Ovary (tissue), 9 donors: ENCODE measurements around the gene RAB13. TPM values are rescaled to one million over a fixed set of nuclear protein-coding genes. Genes with fewer than 3 reads are reported as not detected.

Source experiments
- DNase-seq, 5 donors: peaks; one replicate each; pipeline ENCODE4 v3.0.0-alpha.2; 2019 to 2020
- H3K27ac ChIP-seq, 2 donors: fragments of 200-600 bp; one replicate each; pipeline versions ENCODE4 v1.5.1 to v1.8.0; 2019 to 2022
- H3K27me3 ChIP-seq: fragments of 200-600 bp; one replicate; pipeline ENCODE4 v1.8.0; 2022
- H3K36me3 ChIP-seq: fragments of 200-600 bp; sonication (generic); one replicate; pipeline ENCODE4 v1.5.1; 2019
- H3K4me1 ChIP-seq: one replicate; pipeline ENCODE4 v1.8.1; 2013; ENCODE audit warnings: mild to moderate bottlenecking, moderate library complexity; ENCODE audit not compliant: insufficient read depth
- H3K4me3 ChIP-seq: fragments of 200-600 bp; sonication (generic); one replicate; pipeline ENCODE4 v1.5.1; 2017
- H3K9me3 ChIP-seq, 2 donors: fragments of 200-600 bp in 1 of 2; sonication (generic) in 1 of 2; one replicate each; pipeline versions ENCODE4 v1.5.1 to v1.8.1; 2013 to 2019; ENCODE audit warnings: mild to moderate bottlenecking in 1 of 2, moderate library complexity in 1 of 2
- EP300 ChIP-seq: sonication (generic); formaldehyde crosslinking; IDR thresholded peaks from one replicate; pipeline ENCODE4 v1.6.1; 2017; ENCODE audit warnings: antibody characterized with exemption
- POLR2A ChIP-seq: fragments of 450-650 bp; IDR thresholded peaks from one replicate; pipeline ENCODE4 v1.6.1; 2017; ENCODE audit warnings: antibody characterized with exemption, mild to moderate bottlenecking, moderate library complexity
- WGBS, 3 donors: extraction: QIAGEN DNeasy Blood & Tissue Kit in 1 of 3; methylation state at CpG; one replicate each; pipeline versions ENCODE4 v1.1.5 to v1.1.7; 2013 to 2017; 5-methylcytosine and 5-hydroxymethylcytosine counted together
- intact Hi-C, 4 donors: fragments of 100-400 bp; cut with DNase I; formaldehyde crosslinking; loops; one replicate each; pipeline versions ENCODE4 v1.11.0 to v1.15.1; 2022 to 2023
- polyA plus RNA-seq, 2 donors: library from polyadenylated mRNA; stranded (reverse); fragments of 200-250 nt in 1 of 2; fragments of 350-450 nt in 1 of 2; fragmentation: Illumina TruSeq in 1 of 2; extraction: RNeasy Lipid Tissue Mini Kit (QIAGEN cat#74804) in 1 of 2; gene quantifications; one replicate each; pipeline ENCODE4 v1.2.3, GENCODE V29; 2013 to 2014
- total RNA-seq, 7 donors: library from RNA; depleted of rRNA in 2 of 7; stranded (reverse); fragments of >200 nt in 2 of 7; fragmentation: NEBNext Ultra II Directional in 3 of 7; extraction: Animal tissue kit (Norgen Biotek cat#: 25700) in 3 of 7; gene quantifications; one replicate each; pipeline versions ENCODE4 v1.1.0 to v1.2.4, GENCODE V29; 2016 to 2023
- TF ChIP-seq, protein P1 (sequence below), 3 donors: fragments of 450-650 bp in 2 of 3; fragments of 200-600 bp in 1 of 3; IDR thresholded peaks; one replicate each; pipeline versions ENCODE4 v1.5.1 to v1.8.0; 2016 to 2022; ENCODE audit warnings: antibody characterized with exemption in 3 of 3, mild to moderate bottlenecking in 1 of 3
- donor health status: DM: no; HTN: no; CAD: no; lungs with moderate emphysema.
- donor health status: DM: no; HTN: no; CAD: no.
- donor health status: Bipolar disorder and iron deficiency.
- donor health status: DM: yes; HTN: yes; CAD: no.
- donor health status: DM: no; HTN: no; CAD: no.
- donor health status: DM: yes; HTN: yes; CAD: no.

Gene RAB13
- total and polyA plus RNA-seq, 9 donors, result 31.4 to 190 (median 115) TPM

DNA sequence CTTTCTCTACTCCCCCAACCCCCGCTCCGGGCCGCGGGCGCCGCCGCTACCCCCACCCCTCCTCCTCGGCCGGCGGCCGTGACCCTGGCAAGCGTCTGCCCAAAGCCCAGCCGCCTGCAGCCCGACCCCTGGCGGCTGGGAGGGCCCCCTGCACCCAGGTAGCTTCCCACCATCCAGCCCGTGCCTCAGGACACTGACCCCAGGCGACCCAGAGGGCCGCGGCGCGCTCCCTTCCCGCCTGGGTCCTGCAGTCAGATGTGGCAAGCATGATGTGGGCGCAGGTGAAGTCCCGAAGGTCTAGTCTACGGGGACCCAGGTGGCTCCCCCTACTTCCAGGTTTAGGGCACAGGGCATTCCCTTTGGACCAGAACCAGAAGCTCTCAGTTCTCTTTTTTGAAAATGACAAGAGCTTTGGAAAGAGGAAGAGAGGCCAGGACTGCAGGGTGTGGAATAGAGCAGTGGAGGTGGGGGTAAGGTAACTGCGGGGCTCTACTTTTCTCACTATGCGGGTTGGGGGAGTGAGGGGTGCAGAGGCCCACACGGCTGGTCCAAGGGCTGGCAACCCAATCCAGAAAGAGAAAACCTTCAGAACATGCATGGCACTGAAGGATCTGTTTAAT is 39.4 kb downstream of the RAB13 start, which contains the start of gene DENND4B:
TSS of gene DENND4B (minus strand) at position 97 of the 620 bp plus-strand sequence. CDS start 2,344 bp downstream, outside the sequence.
- Histone ChIP-seq H3K4me1 (peaks cover 7% of the 10 kb centered on the region), H3K9me3 (no peaks in the 10 kb centered on the region), H3K27ac (peak within 1 kb of the TSS; percentile 95 to 97), H3K27me3 (no peaks in the 10 kb centered on the region), H3K36me3 (no peaks in the 10 kb centered on the region), H3K4me3 (peak within 1 kb of the TSS; percentile 88)
- TF ChIP-seq EP300 (no peak), POLR2A (no peak)
- TF ChIP-seq, protein P1, sequence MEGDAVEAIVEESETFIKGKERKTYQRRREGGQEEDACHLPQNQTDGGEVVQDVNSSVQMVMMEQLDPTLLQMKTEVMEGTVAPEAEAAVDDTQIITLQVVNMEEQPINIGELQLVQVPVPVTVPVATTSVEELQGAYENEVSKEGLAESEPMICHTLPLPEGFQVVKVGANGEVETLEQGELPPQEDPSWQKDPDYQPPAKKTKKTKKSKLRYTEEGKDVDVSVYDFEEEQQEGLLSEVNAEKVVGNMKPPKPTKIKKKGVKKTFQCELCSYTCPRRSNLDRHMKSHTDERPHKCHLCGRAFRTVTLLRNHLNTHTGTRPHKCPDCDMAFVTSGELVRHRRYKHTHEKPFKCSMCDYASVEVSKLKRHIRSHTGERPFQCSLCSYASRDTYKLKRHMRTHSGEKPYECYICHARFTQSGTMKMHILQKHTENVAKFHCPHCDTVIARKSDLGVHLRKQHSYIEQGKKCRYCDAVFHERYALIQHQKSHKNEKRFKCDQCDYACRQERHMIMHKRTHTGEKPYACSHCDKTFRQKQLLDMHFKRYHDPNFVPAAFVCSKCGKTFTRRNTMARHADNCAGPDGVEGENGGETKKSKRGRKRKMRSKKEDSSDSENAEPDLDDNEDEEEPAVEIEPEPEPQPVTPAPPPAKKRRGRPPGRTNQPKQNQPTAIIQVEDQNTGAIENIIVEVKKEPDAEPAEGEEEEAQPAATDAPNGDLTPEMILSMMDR (IDR thresholded peaks at IDR 0.05), result peak; percentile 88 to 97 (median 92)
- DNase-seq, result peak; percentile 82 to 90 (median 87)
- 9 to 18% (median 9%) methylated on average over 12 to 28 of the region's 28 CpGs for WGBS, 3 donors
- intact Hi-C loops, result loop anchor here in 3 of 4 donors (5.0 to 10.0 kb wide), 3 partner anchors 149 to 272 kb away; partner anchors contain the start of genes ILF2 (in 2 of the 3) and NPR1 (in 2 of the 3)

DNA sequence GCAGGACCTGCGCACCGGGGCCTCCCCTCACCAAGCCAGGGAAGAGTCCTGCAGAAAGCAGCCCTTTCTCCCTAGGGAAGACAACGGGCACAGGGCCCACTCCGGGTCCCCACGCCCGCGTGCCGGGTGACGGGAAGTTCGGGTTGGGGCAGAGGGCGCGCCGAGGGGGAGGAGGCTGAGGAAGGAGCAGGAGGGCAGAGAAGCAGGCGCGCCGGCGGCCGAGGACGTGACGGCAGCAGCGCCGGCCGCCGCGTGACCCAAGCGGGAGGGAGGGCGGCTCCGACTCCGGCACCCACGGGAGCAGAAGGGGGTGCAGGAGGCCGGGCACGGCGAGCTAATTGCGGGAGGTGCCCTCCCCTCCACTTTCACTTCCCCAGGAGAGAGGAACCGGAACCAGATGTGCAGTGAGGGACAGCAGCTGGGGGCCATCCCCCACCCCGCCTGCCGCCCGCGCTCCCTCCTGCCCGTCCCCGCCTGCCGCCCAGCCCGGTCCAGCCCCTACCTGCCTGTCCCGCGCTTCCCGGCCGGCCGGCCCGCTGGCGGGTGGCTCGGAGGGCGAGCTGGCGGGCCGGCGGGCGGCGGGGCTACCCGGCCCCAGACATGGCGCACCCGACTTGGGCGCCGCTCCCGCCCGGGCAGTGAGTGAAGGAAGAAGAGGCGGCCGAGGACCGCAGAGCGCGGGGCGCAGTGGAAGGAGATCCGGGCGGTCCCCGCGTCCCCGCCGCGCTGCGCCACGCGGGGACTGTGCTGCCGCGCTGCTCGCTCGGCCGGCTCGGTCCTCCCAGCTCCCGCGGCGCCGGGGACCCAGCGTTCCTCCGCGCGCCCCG is 40.1 kb downstream of the RAB13 start:
- intact Hi-C loops, result loop anchor here in 3 of 4 donors (5.0 to 10.0 kb wide), 3 partner anchors 149 to 271 kb away; partner anchors contain the start of genes ILF2 (in 2 of the 3) and NPR1 (in 2 of the 3)
- Histone ChIP-seq H3K4me1 (peaks cover 7% of the 10 kb centered on the region), H3K27me3 (no peaks in the 10 kb centered on the region), H3K36me3 (no peaks in the 10 kb centered on the region), H3K4me3 (peak overlapping the region; percentile 88), H3K9me3 (no peaks in the 10 kb centered on the region), H3K27ac (peak overlapping the region; percentile 95 to 97)
- DNase-seq, result peak; percentile 78 to 86 (median 82)
- 0 to 1% (median 1%) methylated on average over 53 to 89 of the region's 95 CpGs for WGBS, 3 donors
- TF ChIP-seq EP300 (no peak), POLR2A (peak; percentile 8)
- TF ChIP-seq, protein P1 (IDR thresholded peaks at IDR 0.05), result no peak

DNA sequence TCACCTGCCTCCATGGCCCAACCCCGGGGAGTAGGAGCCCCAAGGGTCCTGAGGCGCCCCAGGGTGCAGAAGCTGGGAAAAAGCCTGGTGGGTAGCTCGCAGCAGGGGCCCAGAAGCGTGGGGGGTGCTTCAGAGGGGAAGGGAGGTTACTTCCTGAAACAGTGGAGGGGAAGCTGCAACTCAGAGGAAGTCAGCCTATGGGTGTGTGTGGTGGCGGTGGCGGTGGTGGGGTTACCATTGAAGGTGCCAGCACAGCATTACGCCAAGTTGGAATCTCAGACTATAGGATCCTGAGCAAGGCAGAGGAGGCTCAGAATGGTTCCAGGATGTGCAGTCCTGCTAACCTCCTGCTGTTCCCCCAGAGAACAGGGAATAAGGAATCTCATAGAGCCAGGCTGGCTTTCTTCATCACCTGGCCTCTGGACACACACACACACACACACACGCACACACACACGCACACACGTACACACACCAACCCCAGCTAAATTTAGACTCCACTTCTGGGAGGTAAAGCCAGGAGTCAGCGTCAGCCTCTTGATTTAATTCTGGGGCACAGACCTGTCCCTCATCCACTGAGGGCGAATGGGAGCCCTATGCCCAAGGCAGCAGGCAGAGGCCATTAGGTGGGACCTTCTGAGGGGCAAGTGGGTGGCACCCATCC is 40.9 kb downstream of the RAB13 start:
- 35 to 39% (median 37%) methylated on average over 11 to 12 of the region's 12 CpGs for WGBS, 3 donors
- DNase-seq, result peak; percentile 41 to 62 (median 59)
- Histone ChIP-seq H3K36me3 (no peaks in the 10 kb centered on the region), H3K9me3 (no peaks in the 10 kb centered on the region), H3K27ac (peak overlapping the region; percentile 95 to 97), H3K27me3 (no peaks in the 10 kb centered on the region), H3K4me3 (peak overlapping the region; percentile 88), H3K4me1 (peaks cover 7% of the 10 kb centered on the region)
- intact Hi-C loops, result loop anchor here in 3 of 4 donors (5.0 to 10.0 kb wide), 3 partner anchors 148 to 270 kb away; partner anchors contain the start of genes ILF2 (in 2 of the 3) and NPR1 (in 2 of the 3)
- TF ChIP-seq EP300, result no peak
- TF ChIP-seq, protein P1 (IDR thresholded peaks at IDR 0.05), result no peak
- TF ChIP-seq POLR2A, result no peak

DNA sequence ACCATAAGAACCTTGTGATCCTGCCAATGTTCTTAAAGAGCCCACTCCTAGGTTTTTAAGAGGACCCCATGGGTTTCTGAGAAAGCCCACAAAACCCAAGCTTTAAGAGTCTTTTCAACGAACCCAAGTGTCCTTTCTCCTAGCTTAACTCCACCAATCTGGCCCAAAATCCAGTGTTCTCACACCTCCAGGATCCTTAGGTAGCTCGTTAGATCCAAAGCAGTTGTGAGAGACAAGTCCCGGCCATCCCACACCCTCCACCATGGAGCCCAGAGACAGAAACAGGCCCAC is 41.4 kb downstream of the RAB13 start:
- 71 to 80% (median 79%) methylated on average over 3 of the region's 3 CpGs for WGBS, 3 donors

More for the DNA sequence above, 41.4 kb downstream of the RAB13 start:
- Histone ChIP-seq H3K9me3 (no peaks in the 10 kb centered on the region), H3K36me3 (no peaks in the 10 kb centered on the region), H3K27me3 (no peaks in the 10 kb centered on the region), H3K4me1 (peaks cover 7% of the 10 kb centered on the region), H3K4me3 (no peak overlapping the region), H3K27ac (peak overlapping the region; percentile 95 to 97)
- DNase-seq, result no peak
- TF ChIP-seq EP300 (no peak), POLR2A (no peak)
- TF ChIP-seq, protein P1 (IDR thresholded peaks at IDR 0.05), result no peak
- intact Hi-C loops, result loop anchor here in 3 of 4 donors (5.0 to 10.0 kb wide), 3 partner anchors 147 to 270 kb away; partner anchors contain the start of genes ILF2 (in 2 of the 3) and NPR1 (in 2 of the 3)
